KOPT-K1 (cell line): Measurements from ENCODE around the gene SIX6.

Source experiments
- H3K27ac ChIP-seq: fragments of 200-600 bp; sonication (generic); 2 replicates; pipeline ENCODE4 v1.5.1; 2016; ENCODE audit warnings: antibody characterized with exemption, mild to moderate bottlenecking, low read depth, low read length; ENCODE audit not compliant: poor library complexity, severe bottlenecking
- H3K36me3 ChIP-seq: fragments of 200-600 bp; sonication (generic); 2 replicates; pipeline ENCODE4 v1.5.1; 2017; ENCODE audit warnings: antibody characterized with exemption, mild to moderate bottlenecking, low read length, moderate library complexity; ENCODE audit not compliant: insufficient read depth
- H3K9me3 ChIP-seq: fragments of 200-600 bp; sonication (generic); 2 replicates; pipeline ENCODE4 v1.5.1; 2017; ENCODE audit warnings: antibody characterized with exemption, low read length, mild to moderate bottlenecking; ENCODE audit not compliant: insufficient read depth, poor library complexity, severe bottlenecking

SIX6 gene

GRCh38 chr14:60561845-60562746 is 53.1 kb downstream of the SIX6 start:
- no peaks in the 10 kb centered on the region for H3K9me3 ChIP-seq
- no peak overlapping the region for H3K27ac ChIP-seq
- H3K36me3 ChIP-seq = no peaks in the 10 kb centered on the region
